Measurements from ENCODE around the gene SELENBP1.
"Not testable (repeated sequence)": the region's sequence is repeated elsewhere in the genome, so short reads cannot be mapped to it uniquely, and the experiment has no call there.

GRCh38 chr1:151396265-151396664 lies 23.8 kb upstream of the SELENBP1 start:
- not testable (repeated sequence) for TF ChIP-seq POLR2A, CTCF (IDR thresholded peaks at IDR 0.05)
